ENCODE data around the gene SPINK1.
A peak's percentile ranks its signal among the peaks of the same experiment; 100 is the strongest.
"Not testable (repeated sequence)": the region's sequence is repeated elsewhere in the genome, so short reads cannot be mapped to it uniquely, and the experiment has no call there.

SPINK1 gene

GRCh38 chr5:147835386-147835798 is 3.9 kb upstream of the SPINK1 start:
- Mint-ChIP-seq H3K27ac (no peak overlapping the region), H3K27me3 (peaks cover under 1% of the 10 kb centered on the region), H3K9me3 (no peaks in the 10 kb centered on the region), H3K4me1 (no peaks in the 10 kb centered on the region), H3K4me3 (no peak overlapping the region)
- no peak for ATAC-seq
- no peak for DNase-seq

- no peak for DNase-seq
- H3K4me3 Mint-ChIP-seq: no peak overlapping the region
- H3K9me3 Mint-ChIP-seq: no peaks in the 10 kb centered on the region
- ATAC-seq: no peak
- no peak overlapping the region for H3K27ac Mint-ChIP-seq
- H3K27me3 Mint-ChIP-seq: peaks cover 24% of the 10 kb centered on the region
- no peaks in the 10 kb centered on the region for H3K4me1 Mint-ChIP-seq
Measured at GRCh38 chr5:147832541-147832940, 1.1 kb upstream of the SPINK1 start.

GRCh38 chr5:147830035-147830434 is 1.4 kb downstream of the SPINK1 start:
- no peak overlapping the region for H3K4me3 Mint-ChIP-seq
- peak overlapping the region in 1 of 2 donors; percentile 81 for H3K27ac Mint-ChIP-seq
- no peaks in the 10 kb centered on the region for H3K4me1 Mint-ChIP-seq
- H3K9me3 Mint-ChIP-seq: no peaks in the 10 kb centered on the region
- ATAC-seq (no peak), DNase-seq (no peak)
- H3K27me3 Mint-ChIP-seq: peaks cover 24% of the 10 kb centered on the region

- ATAC-seq, H3K4me3 Mint-ChIP-seq, DNase-seq, H3K9me3 Mint-ChIP-seq, H3K4me1 Mint-ChIP-seq, H3K27ac Mint-ChIP-seq: not testable (repeated sequence)
- H3K27me3 Mint-ChIP-seq: peaks cover 24% of the 10 kb centered on the region
Measured at GRCh38 chr5:147827017-147827416, 4.5 kb downstream of the SPINK1 start.

- Mint-ChIP-seq H3K27ac (no peak overlapping the region), H3K27me3 (peaks cover 24% of the 10 kb centered on the region), H3K9me3 (no peaks in the 10 kb centered on the region), H3K4me1 (no peaks in the 10 kb centered on the region), H3K4me3 (no peak overlapping the region)
- ATAC-seq (no peak), DNase-seq (no peak)
Measured at GRCh38 chr5:147826361-147826760, 5.1 kb downstream of the SPINK1 start.

GRCh38 chr5:147822686-147823491 is 8.6 kb downstream of the SPINK1 start:
- Mint-ChIP-seq H3K27me3 (no peaks in the 10 kb centered on the region), H3K4me3 (no peak overlapping the region), H3K27ac (no peak overlapping the region), H3K4me1 (no peaks in the 10 kb centered on the region), H3K9me3 (no peaks in the 10 kb centered on the region)
- ATAC-seq: peak; percentile 83
- DNase-seq: peak; percentile 18 to 24

GRCh38 chr5:147822222-147822621 is 9.2 kb downstream of the SPINK1 start:
- H3K4me3 Mint-ChIP-seq, ATAC-seq, H3K9me3 Mint-ChIP-seq, H3K27ac Mint-ChIP-seq, H3K27me3 Mint-ChIP-seq, DNase-seq, H3K4me1 Mint-ChIP-seq: not testable (repeated sequence)

- Mint-ChIP-seq H3K27ac (no peak overlapping the region), H3K4me3 (no peak overlapping the region), H3K4me1 (no peaks in the 10 kb centered on the region), H3K9me3 (no peaks in the 10 kb centered on the region), H3K27me3 (no peaks in the 10 kb centered on the region)
- ATAC-seq (no peak), DNase-seq (no peak)
Measured at GRCh38 chr5:147821766-147822165, 9.7 kb downstream of the SPINK1 start.

- H3K27ac Mint-ChIP-seq: no peak overlapping the region
- ATAC-seq: no peak
Measured at GRCh38 chr5:147819261-147819770, 12.2 kb downstream of the SPINK1 start.

GRCh38 chr5:147818290-147818689 is 13.2 kb downstream of the SPINK1 start:
- Mint-ChIP-seq H3K9me3 (no peaks in the 10 kb centered on the region), H3K4me3 (no peak overlapping the region), H3K27ac (no peak overlapping the region), H3K4me1 (no peaks in the 10 kb centered on the region), H3K27me3 (no peaks in the 10 kb centered on the region)
- DNase-seq: no peak
- ATAC-seq: no peak

More at GRCh38 chr5:147819261-147819770, 12.2 kb downstream of the SPINK1 start:
- H3K4me3 Mint-ChIP-seq: no peak overlapping the region
- DNase-seq: no peak
- no peaks in the 10 kb centered on the region for H3K4me1 Mint-ChIP-seq
- H3K9me3 Mint-ChIP-seq: no peaks in the 10 kb centered on the region
- no peaks in the 10 kb centered on the region for H3K27me3 Mint-ChIP-seq

GRCh38 chr5:147813696-147814095 is 17.8 kb downstream of the SPINK1 start:
- no peaks in the 10 kb centered on the region for H3K27me3 Mint-ChIP-seq
- no peaks in the 10 kb centered on the region for H3K9me3 Mint-ChIP-seq
- no peak overlapping the region for H3K27ac Mint-ChIP-seq
- ATAC-seq (no peak), DNase-seq (no peak)
- H3K4me3 Mint-ChIP-seq: no peak overlapping the region
- H3K4me1 Mint-ChIP-seq: no peaks in the 10 kb centered on the region

- H3K4me3 Mint-ChIP-seq: no peak overlapping the region
- ATAC-seq: no peak
- no peaks in the 10 kb centered on the region for H3K9me3 Mint-ChIP-seq
- H3K27me3 Mint-ChIP-seq: no peaks in the 10 kb centered on the region
- DNase-seq: no peak
- no peak overlapping the region for H3K27ac Mint-ChIP-seq
- peaks cover 5% of the 10 kb centered on the region for H3K4me1 Mint-ChIP-seq
Measured at GRCh38 chr5:147809830-147810666, 21.4 kb downstream of the SPINK1 start.

- no peak overlapping the region for H3K4me3 Mint-ChIP-seq
- peak in 1 of 2 donors; percentile 7 for DNase-seq
- H3K4me1 Mint-ChIP-seq: peaks cover 10% of the 10 kb centered on the region
- no peaks in the 10 kb centered on the region for H3K9me3 Mint-ChIP-seq
- no peak for ATAC-seq
- H3K27ac Mint-ChIP-seq: no peak overlapping the region
- peaks cover 2% of the 10 kb centered on the region for H3K27me3 Mint-ChIP-seq
Measured at GRCh38 chr5:147805030-147805454, 26.4 kb downstream of the SPINK1 start.

- no peaks in the 10 kb centered on the region for H3K9me3 Mint-ChIP-seq
- peaks cover 7% of the 10 kb centered on the region for H3K27me3 Mint-ChIP-seq
- ATAC-seq (no peak), DNase-seq (no peak)
- no peak overlapping the region for H3K27ac Mint-ChIP-seq
- peaks cover 10% of the 10 kb centered on the region for H3K4me1 Mint-ChIP-seq
- no peak overlapping the region for H3K4me3 Mint-ChIP-seq
Measured at GRCh38 chr5:147804334-147804733, 27.1 kb downstream of the SPINK1 start.

GRCh38 chr5:147803926-147804325 is 27.5 kb downstream of the SPINK1 start:
- Mint-ChIP-seq H3K27ac (no peak overlapping the region), H3K27me3 (peaks cover 7% of the 10 kb centered on the region), H3K9me3 (no peaks in the 10 kb centered on the region), H3K4me3 (no peak overlapping the region), H3K4me1 (peaks cover 10% of the 10 kb centered on the region)
- no peak for ATAC-seq
- DNase-seq: no peak

GRCh38 chr5:147803161-147803560 is 28.3 kb downstream of the SPINK1 start:
- H3K27me3 Mint-ChIP-seq, ATAC-seq, H3K4me1 Mint-ChIP-seq, H3K4me3 Mint-ChIP-seq, H3K27ac Mint-ChIP-seq, DNase-seq, H3K9me3 Mint-ChIP-seq: not testable (repeated sequence)

Data from stimulated activated naive CD8-positive, alpha-beta T cell treated with anti-CD3 and anti-CD28 coated beads, Interleukin-15, amount 100 ng/mL, for 72 hours (primary cell).